Calu3 (cell line): Measurements from ENCODE around the gene TTC39A. TPM values are rescaled to one million over a fixed set of nuclear protein-coding genes. Genes with fewer than 3 reads are reported as not detected.

Experiments used
- BruUV-seq: library from RNA; stranded (reverse); fragments of 400-500 nt; replicated peaks from 2 replicates; lab custom pipeline; 2021; lab: Mats Ljungman, UMichigan
- CTCF ChIA-PET: fragments of 300-600 bp; sonication (Branson Sonifier 250); formaldehyde crosslinking; loops from one replicate; lab custom pipeline; 2022; ENCODE audit warnings: antibody characterized with exemption; lab: Charles Lee
- DNase-seq: peaks from one replicate; pipeline ENCODE4 v3.0.0; 2022
- H3K27ac Mint-ChIP-seq: one replicate; pipeline ENCODE4 v1.8.0; 2022; ENCODE audit warnings: mixed read lengths; ENCODE audit not compliant: unreplicated experiment
- H3K27me3 Mint-ChIP-seq: one replicate; pipeline ENCODE4 v1.8.0; 2022; ENCODE audit warnings: mixed read lengths; ENCODE audit not compliant: unreplicated experiment
- H3K36me3 Mint-ChIP-seq: one replicate; pipeline ENCODE4 v1.8.0; 2022; ENCODE audit warnings: mild to moderate bottlenecking, moderate library complexity, mixed read lengths; ENCODE audit not compliant: insufficient read depth, unreplicated experiment
- H3K4me1 Mint-ChIP-seq: one replicate; pipeline ENCODE4 v1.8.0; 2022; ENCODE audit warnings: mild to moderate bottlenecking, low read depth, mixed read lengths; ENCODE audit not compliant: unreplicated experiment
- H3K4me3 Mint-ChIP-seq: one replicate; pipeline ENCODE4 v1.8.0; 2022; ENCODE audit warnings: mild to moderate bottlenecking, low read depth, moderate library complexity, mixed read lengths; ENCODE audit not compliant: unreplicated experiment
- H3K9me3 Mint-ChIP-seq: one replicate; pipeline ENCODE4 v1.8.0; 2022; ENCODE audit warnings: low read depth, mixed read lengths; ENCODE audit not compliant: unreplicated experiment
- CTCF ChIP-seq: fragments of 200-600 bp; IDR thresholded peaks from one replicate; pipeline ENCODE4 v1.8.0; 2022; ENCODE audit warnings: antibody characterized with exemption; ENCODE audit not compliant: unreplicated experiment
- intact Hi-C: fragments of 100-400 bp; cut with micrococcal nuclease; formaldehyde crosslinking; loops from one replicate; pipeline ENCODE4 v1.10.0; 2022; ENCODE audit not compliant: unreplicated experiment
- total RNA-seq: library from RNA; stranded (reverse); gene quantifications from 2 replicates; pipeline ENCODE4 v1.2.3, GENCODE V29; 2022

The TTC39A gene
- total RNA-seq, 1 experiment from 2014 or later, result 18.8 TPM

DNA sequence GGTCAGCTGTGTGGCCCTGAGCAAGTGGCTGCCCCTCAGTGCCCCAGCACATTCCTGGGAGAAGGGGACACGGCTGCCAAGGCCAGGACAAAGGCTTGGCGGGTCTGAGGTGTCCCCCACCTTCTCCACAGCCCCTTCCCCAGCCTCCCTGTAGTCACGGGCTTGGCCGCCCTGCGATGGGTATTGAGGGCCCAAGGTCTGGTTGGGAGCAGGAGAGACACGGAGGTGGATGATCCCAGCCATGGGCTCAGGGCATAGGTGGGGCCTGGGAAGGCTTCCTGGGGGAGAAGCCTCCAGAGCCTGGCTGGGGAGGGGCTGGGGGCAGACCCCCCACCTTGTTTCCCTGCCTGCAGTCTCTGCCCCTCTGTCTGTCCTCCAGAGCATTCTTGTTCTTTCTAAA lies 27.0 kb downstream of the TTC39A start:
- no peak for TF ChIP-seq CTCF
- H3K4me3 Mint-ChIP-seq, result no peak overlapping the region
- no peak overlapping the region for H3K27ac Mint-ChIP-seq
- BruUV-seq, result no TSS peak
- peaks cover 29% of the 10 kb centered on the region for H3K4me1 Mint-ChIP-seq
- no peak for DNase-seq
- no peaks in the 10 kb centered on the region for H3K9me3 Mint-ChIP-seq
- intact Hi-C loops, result no loop called here
- no peaks in the 10 kb centered on the region for H3K27me3 Mint-ChIP-seq
- CTCF ChIA-PET, result interaction anchor here (0.6 to 0.9 kb wide), 2 partner anchors 10 to 35 kb away, joined by 3 to 4 read pairs; no protein-coding TSS in a partner anchor
- peaks cover 5% of the 10 kb centered on the region for H3K36me3 Mint-ChIP-seq

DNA sequence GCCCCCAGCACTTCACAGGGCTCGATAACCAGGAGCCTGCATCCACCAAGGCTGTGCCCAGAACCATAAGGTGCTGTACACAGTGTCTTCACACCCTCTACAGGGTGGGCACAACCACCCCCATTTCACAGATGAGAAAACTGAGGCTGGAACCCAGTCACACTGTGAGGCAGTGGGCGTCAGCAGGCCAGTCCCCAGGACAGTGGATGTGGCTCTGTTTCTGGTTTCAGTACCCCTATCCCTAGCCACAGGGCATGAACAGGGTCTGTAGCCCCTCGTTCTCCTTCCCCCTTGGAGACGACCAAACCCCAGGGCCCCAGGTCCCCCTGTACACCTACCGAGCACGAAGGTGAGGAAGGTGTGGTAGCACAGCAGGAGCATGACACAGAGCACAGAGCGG lies 27.6 kb downstream of the TTC39A start:
- H3K4me1 Mint-ChIP-seq, result peaks cover 35% of the 10 kb centered on the region
- DNase-seq, result no peak
- no peaks in the 10 kb centered on the region for H3K27me3 Mint-ChIP-seq
- intact Hi-C loops, result no loop called here
- H3K9me3 Mint-ChIP-seq, result no peaks in the 10 kb centered on the region
- CTCF ChIA-PET, result interaction anchor here (0.9 kb wide), 1 partner anchor 11 kb away, joined by 3 read pairs; no protein-coding TSS in a partner anchor
- H3K27ac Mint-ChIP-seq, result no peak overlapping the region
- H3K4me3 Mint-ChIP-seq, result no peak overlapping the region
- peaks cover 5% of the 10 kb centered on the region for H3K36me3 Mint-ChIP-seq
- TF ChIP-seq CTCF, result no peak
- no TSS peak for BruUV-seq

DNA sequence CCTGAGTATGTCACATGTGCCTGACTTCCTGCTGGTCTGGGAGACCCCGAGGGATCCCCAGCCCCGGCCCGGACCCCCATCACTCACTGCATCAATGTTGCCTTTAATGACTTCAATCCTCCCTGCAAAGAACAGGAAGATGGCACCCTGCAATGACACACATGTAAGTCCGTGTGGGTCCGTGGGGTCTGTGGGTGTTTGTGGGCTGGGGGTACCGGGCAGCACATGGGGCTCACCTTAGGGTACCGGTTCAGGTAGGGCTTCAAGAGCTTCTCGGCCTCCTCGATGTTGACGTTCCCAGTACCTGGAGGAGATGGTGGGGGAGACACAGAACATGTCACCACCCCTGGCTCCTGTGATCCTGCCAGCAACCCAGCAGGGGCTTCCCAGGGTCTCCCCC lies 28.1 kb downstream of the TTC39A start:
- CTCF ChIA-PET, result interaction anchor here (0.8 kb wide), 1 partner anchor 168 kb away, joined by 8 read pairs; no protein-coding TSS in a partner anchor
- Mint-ChIP-seq H3K4me3 (no peak overlapping the region), H3K4me1 (peaks cover 38% of the 10 kb centered on the region)

DNA sequence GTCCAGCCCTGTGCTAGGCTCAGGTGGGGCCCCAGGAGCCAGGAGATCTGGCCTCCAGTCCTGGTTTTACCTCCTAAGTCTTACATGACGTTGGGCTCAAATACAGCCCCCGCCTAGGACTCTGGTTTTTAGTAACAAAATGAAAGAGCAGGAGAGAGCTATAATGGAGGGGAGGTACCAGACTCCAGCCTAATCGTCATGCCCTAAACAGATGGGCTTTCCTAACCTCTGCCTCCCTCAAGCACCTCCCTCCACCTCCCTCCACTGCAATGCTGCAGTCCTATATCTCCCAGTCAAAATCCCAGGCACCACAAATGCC lies 28.6 kb downstream of the TTC39A start:
- Mint-ChIP-seq H3K36me3 (peaks cover 7% of the 10 kb centered on the region), H3K27ac (no peak overlapping the region), H3K4me3 (no peak overlapping the region), H3K4me1 (peaks cover 35% of the 10 kb centered on the region), H3K27me3 (no peaks in the 10 kb centered on the region), H3K9me3 (no peaks in the 10 kb centered on the region)
- intact Hi-C loops, result no loop called here
- CTCF ChIA-PET, result interaction anchor here (0.8 kb wide), 1 partner anchor 167 kb away, joined by 8 read pairs; no protein-coding TSS in a partner anchor
- no TSS peak for BruUV-seq
- no peak for DNase-seq
- TF ChIP-seq CTCF, result no peak

More for the DNA sequence above, 28.1 kb downstream of the TTC39A start:
- Mint-ChIP-seq H3K27ac (no peak overlapping the region), H3K36me3 (peaks cover 5% of the 10 kb centered on the region), H3K27me3 (no peaks in the 10 kb centered on the region), H3K9me3 (no peaks in the 10 kb centered on the region)
- no TSS peak for BruUV-seq
- intact Hi-C loops, result no loop called here
- no peak for TF ChIP-seq CTCF
- DNase-seq, result no peak
